ENCODE measurements around the gene SCTR. TPM values are rescaled to one million over a fixed set of nuclear protein-coding genes. Genes with fewer than 3 reads are reported as not detected.

The SCTR gene
- total RNA-seq, 2 experiments from 2014 or later, result not detected

DNA sequence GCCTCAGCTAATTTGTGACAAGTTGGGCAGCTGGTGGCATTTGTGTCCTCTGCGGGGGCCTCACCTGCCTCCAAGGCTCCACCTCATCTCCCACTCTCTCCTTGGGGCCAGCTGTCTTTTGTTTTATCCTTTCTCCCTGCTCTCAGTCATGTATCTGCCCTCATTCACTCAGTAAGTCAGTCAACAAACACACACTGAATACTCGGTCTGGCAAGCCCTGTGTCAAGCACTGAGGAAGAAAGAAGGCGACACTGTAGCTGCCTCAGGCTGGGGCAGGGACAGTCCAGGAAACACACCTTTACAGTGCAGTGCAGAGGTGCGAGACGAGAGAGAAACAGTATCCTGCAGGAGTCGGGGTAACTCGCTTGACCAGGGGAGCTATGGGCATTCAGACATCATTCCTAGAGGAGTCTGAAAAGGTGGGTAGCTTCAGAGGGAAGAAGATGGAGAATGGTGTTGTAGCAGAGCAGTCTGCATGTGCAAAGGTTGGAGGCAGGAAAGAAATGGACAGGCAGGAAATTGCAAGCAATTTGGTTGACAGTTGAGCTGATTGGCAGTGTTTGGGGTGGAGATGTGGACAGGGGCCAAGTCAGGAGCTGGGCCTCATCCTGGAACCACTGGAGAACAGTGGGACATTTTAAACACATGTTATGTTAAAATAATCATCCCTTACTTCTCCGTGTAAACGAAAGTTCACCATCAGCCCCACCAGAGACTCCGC is 34.9 kb downstream of the SCTR start:
- Mint-ChIP-seq H3K27me3 (no peaks in the 10 kb centered on the region), H3K4me1 (ENCODE audit: low read depth) (no peaks in the 10 kb centered on the region), H3K4me3 (no peak overlapping the region), H3K36me3 (ENCODE audit: low read depth) (no peaks in the 10 kb centered on the region), H3K9me3 (no peaks in the 10 kb centered on the region), H3K27ac (no peak overlapping the region)
- TF ChIP-seq, protein P1, sequence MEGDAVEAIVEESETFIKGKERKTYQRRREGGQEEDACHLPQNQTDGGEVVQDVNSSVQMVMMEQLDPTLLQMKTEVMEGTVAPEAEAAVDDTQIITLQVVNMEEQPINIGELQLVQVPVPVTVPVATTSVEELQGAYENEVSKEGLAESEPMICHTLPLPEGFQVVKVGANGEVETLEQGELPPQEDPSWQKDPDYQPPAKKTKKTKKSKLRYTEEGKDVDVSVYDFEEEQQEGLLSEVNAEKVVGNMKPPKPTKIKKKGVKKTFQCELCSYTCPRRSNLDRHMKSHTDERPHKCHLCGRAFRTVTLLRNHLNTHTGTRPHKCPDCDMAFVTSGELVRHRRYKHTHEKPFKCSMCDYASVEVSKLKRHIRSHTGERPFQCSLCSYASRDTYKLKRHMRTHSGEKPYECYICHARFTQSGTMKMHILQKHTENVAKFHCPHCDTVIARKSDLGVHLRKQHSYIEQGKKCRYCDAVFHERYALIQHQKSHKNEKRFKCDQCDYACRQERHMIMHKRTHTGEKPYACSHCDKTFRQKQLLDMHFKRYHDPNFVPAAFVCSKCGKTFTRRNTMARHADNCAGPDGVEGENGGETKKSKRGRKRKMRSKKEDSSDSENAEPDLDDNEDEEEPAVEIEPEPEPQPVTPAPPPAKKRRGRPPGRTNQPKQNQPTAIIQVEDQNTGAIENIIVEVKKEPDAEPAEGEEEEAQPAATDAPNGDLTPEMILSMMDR (IDR thresholded peaks at IDR 0.05), result no peak
- ATAC-seq, result no peak
- ChIA-PET CTCF (interaction anchor here (1.4 to 2.1 kb wide), 2 partner anchors 12 to 13 kb away, joined by 3 to 9 read pairs; no protein-coding TSS in a partner anchor), POLR2A (no interaction called here)
- intact Hi-C loops (cut with micrococcal nuclease), result no loop called here
- DNase-seq, result no peak

DNA sequence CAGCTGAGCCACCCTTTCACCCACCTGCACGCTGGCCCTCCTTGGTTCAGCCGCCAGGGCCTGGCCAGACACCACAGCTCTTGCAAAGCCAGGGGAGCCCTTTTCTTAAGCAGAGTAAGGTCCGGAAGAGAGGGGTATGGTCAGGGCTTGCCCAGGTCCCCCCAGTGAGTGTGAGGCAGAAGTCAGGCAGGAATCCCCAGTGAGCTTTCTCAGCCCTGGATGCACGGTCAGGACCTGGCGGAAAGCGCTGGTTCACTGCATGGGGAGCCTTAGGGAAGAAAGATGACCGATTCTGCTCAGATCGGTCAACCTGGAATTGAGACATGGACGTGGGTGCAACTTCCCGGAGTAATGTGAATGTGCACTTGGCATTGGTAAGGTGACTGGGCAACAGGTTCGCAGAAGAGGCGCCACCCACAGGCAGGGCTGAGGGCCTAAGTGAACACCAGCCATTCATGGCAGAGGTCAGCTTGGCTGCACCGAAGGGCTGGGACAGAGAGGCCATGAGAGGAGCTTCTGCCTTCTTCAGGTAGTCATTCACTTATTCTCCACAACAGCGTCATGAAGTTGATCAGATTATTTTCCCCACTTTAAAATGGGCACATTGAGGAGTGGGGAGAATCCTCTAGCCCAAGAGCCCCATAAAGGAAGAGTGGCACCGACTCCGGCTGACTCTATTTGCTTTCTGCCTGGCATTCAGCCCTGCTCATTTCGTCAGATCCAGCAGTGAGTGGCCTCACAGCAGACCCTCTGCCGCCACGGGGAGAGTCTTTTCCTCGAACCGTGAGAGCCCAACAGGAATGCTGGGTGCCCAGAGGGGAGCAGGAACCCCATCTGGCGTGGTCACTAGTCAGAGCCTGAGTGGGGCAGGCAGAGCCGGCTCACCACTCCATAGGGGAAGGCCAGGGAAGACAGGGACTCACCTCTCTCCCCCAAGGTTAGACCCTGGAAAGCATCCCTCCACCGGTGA is 35.8 kb downstream of the SCTR start:
- POLR2A ChIA-PET, result no interaction called here
- intact Hi-C loops (cut with micrococcal nuclease), result no loop called here
- CTCF ChIA-PET, result interaction anchor here (2.1 kb wide), 1 partner anchor 12 kb away, joined by 9 read pairs; no protein-coding TSS in a partner anchor
- H3K4me3 Mint-ChIP-seq, result no peak overlapping the region
- H3K9me3 Mint-ChIP-seq, result no peaks in the 10 kb centered on the region
- ATAC-seq, result no peak
- DNase-seq, result no peak
- no peaks in the 10 kb centered on the region for H3K36me3 Mint-ChIP-seq (ENCODE audit: low read depth)
- no peaks in the 10 kb centered on the region for H3K4me1 Mint-ChIP-seq (ENCODE audit: low read depth)
- H3K27me3 Mint-ChIP-seq, result no peaks in the 10 kb centered on the region
- TF ChIP-seq, protein P1 (IDR thresholded peaks at IDR 0.05), result no peak
- H3K27ac Mint-ChIP-seq, result no peak overlapping the region

DNA sequence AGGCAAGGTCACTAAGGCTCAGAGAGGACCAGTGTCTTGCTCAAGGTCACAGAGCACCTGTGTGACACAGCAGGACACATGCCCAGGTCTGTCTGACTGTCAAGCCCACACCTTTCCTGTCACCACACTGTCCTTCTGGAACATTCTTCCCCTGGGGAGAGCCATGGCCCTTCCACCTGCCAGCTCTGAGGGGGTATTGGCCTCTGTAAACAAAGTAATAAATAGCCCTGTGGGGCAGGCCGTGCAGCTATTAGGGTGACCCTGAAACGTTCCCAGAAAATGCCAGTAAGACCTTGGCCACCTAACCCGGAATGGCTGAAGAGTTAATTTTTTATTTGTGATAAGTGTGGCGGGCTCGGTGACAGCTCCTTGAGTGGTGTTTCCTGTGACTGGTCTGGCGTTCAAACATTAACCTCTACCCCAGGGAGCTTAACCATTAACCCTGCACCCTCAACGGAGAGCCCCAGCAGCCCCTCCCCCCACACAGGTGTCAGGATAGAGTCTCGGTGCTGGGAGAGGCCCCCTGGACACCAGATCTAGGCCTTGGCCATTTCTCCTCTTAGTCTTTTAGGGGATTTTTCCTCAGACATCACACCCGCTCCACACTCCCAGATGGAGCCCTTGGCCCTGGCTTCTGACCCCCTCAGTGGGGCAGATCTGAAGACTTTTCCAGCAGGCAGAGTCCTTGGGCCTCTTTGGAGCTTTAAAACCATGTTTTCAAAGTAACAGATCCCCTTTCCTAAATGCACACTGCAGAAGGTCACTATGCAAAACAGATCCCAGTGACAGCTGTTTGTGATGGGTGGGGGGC is 36.6 kb downstream of the SCTR start:
- intact Hi-C loops (cut with micrococcal nuclease), result no loop called here
- DNase-seq (no peak), ATAC-seq (no peak)
- ChIA-PET POLR2A (no interaction called here), CTCF (interaction anchor here (1.0 to 2.1 kb wide), 2 partner anchors 11 to 13 kb away, joined by 3 to 9 read pairs; no protein-coding TSS in a partner anchor)
- Mint-ChIP-seq H3K4me3 (no peak overlapping the region), H3K27me3 (no peaks in the 10 kb centered on the region), H3K9me3 (no peaks in the 10 kb centered on the region), H3K27ac (no peak overlapping the region), H3K4me1 (ENCODE audit: low read depth) (no peaks in the 10 kb centered on the region), H3K36me3 (ENCODE audit: low read depth) (no peaks in the 10 kb centered on the region)
- TF ChIP-seq, protein P1 (IDR thresholded peaks at IDR 0.05), result no peak

DNA sequence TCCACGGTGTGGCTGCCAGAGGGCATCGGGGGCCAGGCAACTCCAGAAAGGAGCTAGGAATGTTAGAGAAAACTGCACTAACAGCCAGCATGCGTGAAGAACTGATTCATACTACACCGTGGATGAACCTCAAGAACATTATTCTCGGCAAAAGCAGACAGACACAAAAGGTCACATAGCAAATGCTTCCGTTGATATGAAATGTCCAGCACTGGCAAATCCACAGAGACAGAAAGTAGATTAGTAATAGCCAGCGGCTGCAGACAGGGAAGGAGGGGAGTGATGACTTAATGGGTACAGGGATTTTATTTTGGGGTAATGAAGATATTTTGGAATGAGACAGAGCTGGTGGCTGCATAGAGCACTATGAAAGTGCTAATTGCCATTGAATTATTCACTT is 37.4 kb downstream of the SCTR start:
- intact Hi-C loops (cut with micrococcal nuclease), result no loop called here
- ATAC-seq, result no peak
- no peak overlapping the region for H3K27ac Mint-ChIP-seq
- H3K36me3 Mint-ChIP-seq (ENCODE audit: low read depth), result no peaks in the 10 kb centered on the region
- no peak overlapping the region for H3K4me3 Mint-ChIP-seq
- CTCF ChIA-PET, result interaction anchor here (1.0 to 2.7 kb wide), 3 partner anchors 11 to 13 kb away, joined by 3 to 16 read pairs (median 9); no protein-coding TSS in a partner anchor
- POLR2A ChIA-PET, result no interaction called here
- H3K4me1 Mint-ChIP-seq (ENCODE audit: low read depth), result no peaks in the 10 kb centered on the region
- H3K27me3 Mint-ChIP-seq, result no peaks in the 10 kb centered on the region
- DNase-seq, result no peak
- H3K9me3 Mint-ChIP-seq, result no peaks in the 10 kb centered on the region
- TF ChIP-seq, protein P1 (IDR thresholded peaks at IDR 0.05), result no peak

All from activated CD8-positive, alpha-beta T cell treated with anti-CD3 and anti-CD28 coated beads for 36 hours (primary cell).